GM04503 (cell line): Measurements from ENCODE around the gene FGD6.
A peak's percentile ranks its signal among the peaks of the same experiment; 100 is the strongest.
"Not testable (repeated sequence)": the region's sequence is repeated elsewhere in the genome, so short reads cannot be mapped to it uniquely, and the experiment has no call there.

Experiments used
- DNase-seq: peaks from one replicate; pipeline ENCODE4 v3.0.0-alpha.2; 2012; ENCODE audit warnings: low read depth

The FGD6 gene

GRCh38 chr12:95217377-95218149, at the start of gene FGD6, which contains the start of gene VEZT:
Gene FGD6, minus strand, starts transcription at chr12:95217467. Its CDS starts 227 bp downstream, at chr12:95217240.
Gene VEZT, plus strand, starts transcription at chr12:95217807. Its CDS starts 44 bp downstream, at chr12:95217851.
- DNase-seq, result peak; percentile 95

DNA sequence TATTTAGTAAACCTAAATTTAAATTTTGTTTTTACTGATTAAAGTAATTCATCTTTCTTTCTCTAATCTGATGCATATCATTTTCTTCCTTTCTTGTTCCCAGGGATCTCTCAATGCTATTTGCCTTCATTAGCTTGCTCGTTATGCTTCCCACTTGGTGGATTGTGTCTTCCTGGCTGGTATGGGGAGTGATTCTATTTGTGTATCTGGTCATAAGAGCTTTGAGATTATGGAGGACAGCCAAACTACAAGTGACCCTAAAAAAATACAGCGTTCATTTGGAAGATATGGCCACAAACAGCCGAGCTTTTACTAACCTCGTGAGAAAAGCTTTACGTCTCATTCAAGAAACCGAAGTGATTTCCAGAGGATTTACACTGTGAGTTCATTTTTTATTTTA, 49.0 kb upstream of the FGD6 start:
- no peak for DNase-seq

GRCh38 chr12:95265765-95266164, 48.5 kb upstream of the FGD6 start:
- DNase-seq, result no peak

DNA sequence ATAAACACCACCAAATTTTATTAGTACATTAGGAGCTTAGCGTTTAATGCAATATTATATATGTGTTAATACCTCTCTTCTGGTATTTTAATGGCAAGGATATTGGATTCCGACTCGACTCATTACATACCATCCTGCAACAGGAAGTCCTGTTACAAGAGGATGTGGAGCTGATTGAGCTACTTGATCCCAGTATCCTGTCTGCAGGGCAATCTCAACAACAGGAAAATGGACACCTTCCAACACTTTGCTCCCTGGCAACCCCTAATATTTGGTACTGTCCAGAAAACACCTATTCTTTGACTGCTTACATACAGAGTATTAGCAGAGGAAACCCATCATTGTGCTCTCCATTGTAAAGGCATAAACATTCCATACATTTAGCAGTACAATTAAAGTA, 45.5 kb upstream of the FGD6 start:
- no peak for DNase-seq

- no peak for DNase-seq
These were observed 43.8 kb upstream of the FGD6 start for GRCh38 chr12:95261109-95261508.

DNA sequence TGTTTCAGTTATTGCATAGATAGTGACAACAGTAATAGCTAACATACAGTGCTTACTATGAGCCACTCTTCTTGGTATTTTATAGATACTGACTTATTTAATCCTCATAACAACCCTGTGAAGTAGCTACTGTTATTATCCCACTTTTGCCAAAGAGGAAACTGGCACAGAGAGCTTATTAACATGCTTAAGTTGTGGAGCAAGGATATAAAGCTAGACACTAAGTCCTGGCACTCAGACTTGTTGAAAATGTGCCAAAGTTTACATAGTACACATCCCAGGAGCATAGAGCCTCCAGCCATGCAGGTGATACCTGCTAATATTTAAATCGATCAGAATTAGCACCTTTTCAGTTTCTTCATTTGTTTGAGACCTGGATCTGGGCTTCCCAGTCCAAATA, 42.1 kb upstream of the FGD6 start:
- no peak for DNase-seq

DNA sequence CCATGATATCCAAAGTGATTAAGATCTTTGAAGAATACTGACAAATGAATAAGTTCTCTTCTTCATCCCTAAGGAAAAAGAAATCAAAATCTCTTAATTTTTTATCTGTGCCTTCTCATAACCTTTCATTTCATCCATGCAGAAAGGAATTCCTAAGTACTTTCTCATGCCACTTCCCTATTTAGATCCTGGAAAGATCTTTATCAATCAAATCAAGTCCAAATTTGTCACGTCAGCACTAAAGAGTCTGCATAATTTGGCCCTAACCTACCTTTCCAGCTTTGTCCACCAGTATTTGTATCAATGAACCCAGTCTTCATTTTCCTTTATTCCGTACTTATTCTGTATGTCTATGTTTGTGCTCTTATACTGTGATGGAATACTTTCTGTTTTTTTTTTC, 41.5 kb upstream of the FGD6 start:
- no peak for DNase-seq

GRCh38 chr12:95258151-95258550, 40.9 kb upstream of the FGD6 start:
- DNase-seq, result no peak

DNA sequence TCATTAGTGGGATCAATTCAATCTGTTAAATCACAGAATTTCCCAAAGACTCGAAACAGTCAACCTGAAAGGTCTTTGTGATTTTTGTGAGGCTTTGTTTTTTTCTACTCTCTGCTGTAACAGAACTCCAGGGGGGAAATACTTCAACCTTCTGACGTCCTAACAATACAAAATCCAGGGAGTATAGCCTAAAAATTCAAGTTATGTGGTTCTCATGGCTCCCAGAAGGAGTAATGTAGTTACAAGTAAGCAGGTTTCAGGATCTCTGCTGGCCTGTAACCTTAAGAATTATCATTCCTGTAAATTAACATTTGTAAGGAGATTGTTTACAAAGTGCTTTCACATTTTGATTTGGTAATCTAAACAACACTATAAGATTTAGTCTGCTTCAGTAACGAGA, 40.3 kb upstream of the FGD6 start:
- no peak for DNase-seq

DNA sequence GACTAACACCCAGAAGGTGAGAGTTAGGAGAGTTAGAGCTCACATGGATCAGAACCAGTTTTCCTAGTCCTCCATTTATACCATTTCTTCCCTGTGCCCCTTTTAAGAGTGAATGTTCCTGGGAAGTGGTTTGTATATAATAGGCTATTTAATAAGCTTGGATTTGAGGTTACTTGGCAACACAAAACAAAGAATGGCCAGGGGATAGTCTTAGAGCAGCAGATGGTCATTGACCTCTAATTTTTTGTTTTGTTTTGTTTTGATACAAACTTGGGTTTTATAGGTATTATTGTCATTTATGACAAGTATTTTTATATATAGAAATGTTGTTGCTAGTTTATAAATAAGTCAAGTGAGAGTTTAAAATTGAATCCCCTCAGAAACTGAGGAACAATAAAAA, 36.1 kb upstream of the FGD6 start:
- no peak for DNase-seq

GRCh38 chr12:95248604-95249360, 31.5 kb upstream of the FGD6 start:
- DNase-seq, result peak; percentile 14

GRCh38 chr12:95248095-95248494, 30.8 kb upstream of the FGD6 start:
- DNase-seq, result no peak

GRCh38 chr12:95244350-95244749, 27.1 kb upstream of the FGD6 start:
- DNase-seq, result no peak

GRCh38 chr12:95243497-95244183, 26.4 kb upstream of the FGD6 start:
- no peak for DNase-seq

GRCh38 chr12:95241761-95242506, 24.7 kb upstream of the FGD6 start:
- no peak for DNase-seq

GRCh38 chr12:95241138-95241537, 23.9 kb upstream of the FGD6 start:
- not testable (repeated sequence) for DNase-seq

GRCh38 chr12:95240556-95240955, 23.3 kb upstream of the FGD6 start:
- no peak for DNase-seq

GRCh38 chr12:95239835-95240234, 22.6 kb upstream of the FGD6 start:
- DNase-seq, result not testable (repeated sequence)

GRCh38 chr12:95239216-95239615, 21.9 kb upstream of the FGD6 start:
- no peak for DNase-seq

- no peak for DNase-seq
These were observed 20.9 kb upstream of the FGD6 start for GRCh38 chr12:95238150-95238549.

DNA sequence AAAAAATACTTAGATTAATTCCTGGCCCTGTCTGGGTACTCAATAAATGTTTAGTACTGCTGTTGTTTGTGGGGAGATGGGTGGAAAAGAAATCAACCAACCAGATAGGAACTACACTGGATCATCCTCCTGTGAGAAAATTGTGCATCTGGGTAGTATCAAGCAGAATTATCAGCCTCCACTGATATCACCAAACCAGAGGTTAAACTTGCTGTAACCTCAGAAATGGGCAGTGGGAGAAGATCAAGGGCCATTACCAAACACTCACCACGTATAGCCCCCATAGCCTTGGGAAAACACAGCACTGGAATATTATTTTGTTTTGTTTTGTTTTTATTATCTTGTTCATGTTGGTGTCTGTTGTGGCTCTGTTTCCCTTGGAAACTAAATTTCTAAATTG, 20.0 kb upstream of the FGD6 start:
- no peak for DNase-seq

- not testable (repeated sequence) for DNase-seq
These were observed 18.4 kb upstream of the FGD6 start for GRCh38 chr12:95235621-95236020.
